Measurements from ENCODE around the gene ABLIM1.
A peak's percentile ranks its signal among the peaks of the same experiment; 100 is the strongest.

Gene ABLIM1

GRCh38 chr10:114518401-114519305 is 139.4 kb downstream of the ABLIM1 start:
- DNase-seq (ENCODE audit: low read depth in 2 of 2), result no peak

- DNase-seq (ENCODE audit: low read depth in 2 of 2), result no peak
Observed at GRCh38 chr10:114517368-114518250, 140.5 kb downstream of the ABLIM1 start.

GRCh38 chr10:114516356-114516755 is 141.7 kb downstream of the ABLIM1 start:
- DNase-seq (ENCODE audit: low read depth in 2 of 2), result no peak

- DNase-seq (ENCODE audit: low read depth in 2 of 2), result no peak
Observed at GRCh38 chr10:114515298-114515914, 142.7 kb downstream of the ABLIM1 start.

- DNase-seq (ENCODE audit: low read depth in 2 of 2), result no peak
Observed at GRCh38 chr10:114513381-114513792, 144.7 kb downstream of the ABLIM1 start.

- no peak for DNase-seq (ENCODE audit: low read depth in 2 of 2)
Observed at GRCh38 chr10:114511881-114512280, 146.2 kb downstream of the ABLIM1 start.

GRCh38 chr10:114508376-114508775 is 149.7 kb downstream of the ABLIM1 start:
- no peak for DNase-seq (ENCODE audit: low read depth in 2 of 2)

GRCh38 chr10:114507449-114507848 is 150.6 kb downstream of the ABLIM1 start:
- DNase-seq (ENCODE audit: low read depth in 2 of 2), result no peak

- DNase-seq (ENCODE audit: low read depth in 2 of 2), result no peak
Observed at GRCh38 chr10:114506871-114507385, 151.1 kb downstream of the ABLIM1 start.

- peak; percentile 26 to 29 for DNase-seq (ENCODE audit: low read depth in 2 of 2)
Observed at GRCh38 chr10:114504769-114505579, 153.1 kb downstream of the ABLIM1 start.

GRCh38 chr10:114502074-114502473 is 156.0 kb downstream of the ABLIM1 start:
- no peak for DNase-seq (ENCODE audit: low read depth in 2 of 2)

GRCh38 chr10:114501650-114502049 is 156.4 kb downstream of the ABLIM1 start:
- DNase-seq (ENCODE audit: low read depth in 2 of 2), result no peak

- no peak for DNase-seq (ENCODE audit: low read depth in 2 of 2)
Observed at GRCh38 chr10:114500643-114501042, 157.4 kb downstream of the ABLIM1 start.

GRCh38 chr10:114499630-114500190 is 158.4 kb downstream of the ABLIM1 start:
- DNase-seq (ENCODE audit: low read depth in 2 of 2), result no peak

GRCh38 chr10:114499116-114499515 is 159.0 kb downstream of the ABLIM1 start:
- no peak for DNase-seq (ENCODE audit: low read depth in 2 of 2)

- no peak for DNase-seq (ENCODE audit: low read depth in 2 of 2)
Observed at GRCh38 chr10:114498413-114499111, 159.5 kb downstream of the ABLIM1 start.

- DNase-seq (ENCODE audit: low read depth in 2 of 2), result no peak
Observed at GRCh38 chr10:114495303-114495702, 162.8 kb downstream of the ABLIM1 start.

GRCh38 chr10:114492351-114493037 is 165.6 kb downstream of the ABLIM1 start:
- DNase-seq (ENCODE audit: low read depth in 2 of 2), result no peak

- no peak for DNase-seq (ENCODE audit: low read depth in 2 of 2)
Observed at GRCh38 chr10:114491933-114492332, 166.1 kb downstream of the ABLIM1 start.
